ENCODE measurements around the gene KCNC2. TPM values are rescaled to one million over a fixed set of nuclear protein-coding genes. Genes with fewer than 3 reads are reported as not detected.

KCNC2 gene
- total RNA-seq, 4 donors from 2014 or later: 0.17 to 0.19 TPM; not detected in 2

DNA sequence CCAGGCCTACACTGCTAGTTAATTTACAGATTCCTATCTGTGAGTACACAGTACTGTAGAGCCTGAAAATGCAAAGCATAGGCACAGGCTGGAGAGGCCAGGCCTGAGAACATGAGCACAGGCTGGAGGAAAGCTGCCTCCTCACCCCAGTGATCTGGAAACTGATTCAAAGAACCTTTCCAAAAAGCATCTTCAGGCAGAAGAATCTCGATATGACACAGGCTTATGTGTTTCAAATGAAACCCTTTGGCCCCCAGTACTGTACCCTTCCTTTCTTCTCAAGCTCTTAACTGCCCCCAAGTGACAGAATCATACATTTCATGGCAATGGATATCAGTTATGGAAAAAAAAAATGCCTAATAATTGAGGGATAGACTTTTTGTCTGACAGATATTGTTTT is 122.0 kb downstream of the KCNC2 start:
- Histone ChIP-seq H3K36me3 (no peaks in the 10 kb centered on the region), H3K27me3 (no peaks in the 10 kb centered on the region), H3K4me1 (no peaks in the 10 kb centered on the region), H3K9me3 (no peaks in the 10 kb centered on the region), H3K27ac (replicated peaks in 1 of 4) (no peak overlapping the region), H3K4me3 (no peak overlapping the region)
- no peak for DNase-seq (ENCODE audit: extremely low spot score)
- TF ChIP-seq POLR2AphosphoS5 (IDR thresholded peaks at IDR 0.05): no peak
- no peak for TF ChIP-seq POLR2A (IDR thresholded peaks at IDR 0.05; ENCODE audit: low read depth)
- TF ChIP-seq EP300 (IDR thresholded peaks at IDR 0.05): no peak
- TF ChIP-seq, protein P1, sequence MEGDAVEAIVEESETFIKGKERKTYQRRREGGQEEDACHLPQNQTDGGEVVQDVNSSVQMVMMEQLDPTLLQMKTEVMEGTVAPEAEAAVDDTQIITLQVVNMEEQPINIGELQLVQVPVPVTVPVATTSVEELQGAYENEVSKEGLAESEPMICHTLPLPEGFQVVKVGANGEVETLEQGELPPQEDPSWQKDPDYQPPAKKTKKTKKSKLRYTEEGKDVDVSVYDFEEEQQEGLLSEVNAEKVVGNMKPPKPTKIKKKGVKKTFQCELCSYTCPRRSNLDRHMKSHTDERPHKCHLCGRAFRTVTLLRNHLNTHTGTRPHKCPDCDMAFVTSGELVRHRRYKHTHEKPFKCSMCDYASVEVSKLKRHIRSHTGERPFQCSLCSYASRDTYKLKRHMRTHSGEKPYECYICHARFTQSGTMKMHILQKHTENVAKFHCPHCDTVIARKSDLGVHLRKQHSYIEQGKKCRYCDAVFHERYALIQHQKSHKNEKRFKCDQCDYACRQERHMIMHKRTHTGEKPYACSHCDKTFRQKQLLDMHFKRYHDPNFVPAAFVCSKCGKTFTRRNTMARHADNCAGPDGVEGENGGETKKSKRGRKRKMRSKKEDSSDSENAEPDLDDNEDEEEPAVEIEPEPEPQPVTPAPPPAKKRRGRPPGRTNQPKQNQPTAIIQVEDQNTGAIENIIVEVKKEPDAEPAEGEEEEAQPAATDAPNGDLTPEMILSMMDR (IDR thresholded peaks at IDR 0.05): no peak
- WGBS: 62% methylated on average over 1 of the region's 1 CpG
- intact Hi-C loops (cut with DNase I): no loop called here

DNA sequence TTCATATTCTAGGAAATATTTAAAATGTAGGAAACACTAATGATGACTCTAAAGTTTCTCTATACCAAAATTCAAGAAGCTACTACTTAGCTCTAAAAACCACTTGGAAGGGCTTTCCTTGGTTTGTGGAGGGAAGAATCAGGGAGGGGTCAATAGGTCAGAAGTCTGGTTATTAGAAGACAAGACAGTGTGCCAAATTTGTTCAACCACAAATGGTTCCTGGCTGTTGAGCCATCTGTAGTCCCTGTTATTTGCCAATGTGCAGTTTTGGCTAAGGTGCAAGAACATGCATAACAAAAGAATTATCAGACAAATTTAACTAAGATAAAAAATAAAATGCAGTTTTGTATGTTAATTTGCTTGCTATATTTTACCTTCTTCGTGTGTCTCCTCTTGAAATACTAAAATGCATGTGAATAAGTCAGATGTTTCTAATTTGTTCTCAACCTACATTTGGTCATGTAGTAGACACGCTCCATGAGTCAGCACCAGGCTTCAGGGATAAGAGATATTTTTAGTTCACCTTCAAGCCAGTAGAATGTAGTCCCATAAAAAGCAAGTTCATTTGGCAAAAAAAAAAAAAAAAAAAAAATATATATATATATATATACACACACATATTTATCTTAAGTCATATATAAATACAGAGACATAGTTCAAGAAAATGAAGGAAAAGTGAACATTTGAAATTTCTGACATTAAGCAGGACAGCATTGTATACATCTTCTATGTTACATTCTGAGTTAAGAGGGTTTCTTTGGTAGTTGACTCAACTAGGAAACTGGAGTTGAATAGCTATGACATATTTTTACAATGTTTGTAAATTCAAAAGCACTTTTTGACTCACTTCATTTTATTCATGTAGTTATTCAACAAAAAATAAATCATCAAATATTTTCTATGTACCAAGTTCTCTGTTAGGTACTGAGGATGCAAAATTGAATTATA is 123.3 kb downstream of the KCNC2 start:
- H3K4me3 ChIP-seq: no peak overlapping the region
- H3K9me3 ChIP-seq: no peaks in the 10 kb centered on the region
- TF ChIP-seq POLR2A (IDR thresholded peaks at IDR 0.05; ENCODE audit: low read depth) (no peak), POLR2AphosphoS5 (IDR thresholded peaks at IDR 0.05) (no peak), EP300 (IDR thresholded peaks at IDR 0.05) (no peak)
- TF ChIP-seq, protein P1 (IDR thresholded peaks at IDR 0.05): no peak
- no peaks in the 10 kb centered on the region for H3K4me1 ChIP-seq
- 52% methylated on average over 2 of the region's 2 CpGs for WGBS
- H3K27me3 ChIP-seq: no peaks in the 10 kb centered on the region
- intact Hi-C loops (cut with DNase I): no loop called here
- no peaks in the 10 kb centered on the region for H3K36me3 ChIP-seq
- DNase-seq (ENCODE audit: extremely low spot score): no peak
- no peak overlapping the region for H3K27ac ChIP-seq (replicated peaks in 1 of 4)

DNA sequence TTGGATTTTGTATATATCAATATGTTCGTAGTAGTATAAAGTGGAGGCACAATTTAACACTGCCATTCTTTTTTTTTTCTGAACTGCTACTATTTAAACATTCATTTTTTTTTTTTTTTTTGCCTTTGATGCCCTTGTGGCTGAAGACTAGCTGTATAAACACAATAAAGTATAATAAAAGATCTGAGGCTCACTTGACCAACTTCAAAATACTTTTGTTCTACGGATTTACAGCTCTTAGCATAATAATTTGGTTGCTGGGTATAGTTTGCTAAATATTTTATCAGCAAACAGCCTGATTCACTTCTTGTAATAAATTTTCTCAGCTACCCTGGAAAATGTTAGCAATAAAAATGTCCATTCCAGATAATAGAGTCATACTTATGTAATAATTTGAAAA is 128.3 kb downstream of the KCNC2 start:
- Histone ChIP-seq H3K9me3 (no peaks in the 10 kb centered on the region), H3K27me3 (no peaks in the 10 kb centered on the region), H3K27ac (replicated peaks in 1 of 4) (no peak overlapping the region), H3K4me3 (no peak overlapping the region), H3K36me3 (no peaks in the 10 kb centered on the region), H3K4me1 (no peaks in the 10 kb centered on the region)
- intact Hi-C loops (cut with DNase I): no loop called here
- WGBS: 43% methylated on average over 2 of the region's 2 CpGs
- DNase-seq (ENCODE audit: extremely low spot score): no peak
- TF ChIP-seq POLR2A (IDR thresholded peaks at IDR 0.05; ENCODE audit: low read depth): no peak

DNA sequence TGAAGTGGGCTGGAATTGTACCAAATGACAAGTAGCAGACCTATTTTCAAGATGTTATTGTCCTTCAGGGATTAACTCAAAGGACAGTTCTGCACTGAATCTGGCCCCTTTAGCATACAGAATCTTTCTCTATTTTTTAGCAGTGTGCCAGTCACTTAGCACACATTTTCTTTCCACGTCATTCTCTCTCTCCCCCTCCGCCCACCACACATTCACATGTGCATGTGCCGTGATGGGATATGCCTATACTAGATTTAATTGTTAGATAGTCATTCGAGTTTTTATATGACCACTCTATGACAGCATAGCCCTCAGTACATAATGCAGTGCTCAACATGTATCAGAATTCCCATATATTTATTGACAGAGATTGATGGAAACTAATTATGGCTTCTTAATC is 129.1 kb downstream of the KCNC2 start:
- Histone ChIP-seq H3K4me1 (no peaks in the 10 kb centered on the region), H3K36me3 (no peaks in the 10 kb centered on the region), H3K27ac (replicated peaks in 1 of 4) (no peak overlapping the region), H3K9me3 (no peaks in the 10 kb centered on the region), H3K27me3 (no peaks in the 10 kb centered on the region), H3K4me3 (no peak overlapping the region)
- no peak for DNase-seq (ENCODE audit: extremely low spot score)
- TF ChIP-seq EP300 (IDR thresholded peaks at IDR 0.05): no peak
- TF ChIP-seq, protein P1 (IDR thresholded peaks at IDR 0.05): no peak
- no peak for TF ChIP-seq POLR2A (IDR thresholded peaks at IDR 0.05; ENCODE audit: low read depth)
- TF ChIP-seq POLR2AphosphoS5 (IDR thresholded peaks at IDR 0.05): no peak
- WGBS: 82% methylated on average over 4 of the region's 4 CpGs
- intact Hi-C loops (cut with DNase I): no loop called here

DNA sequence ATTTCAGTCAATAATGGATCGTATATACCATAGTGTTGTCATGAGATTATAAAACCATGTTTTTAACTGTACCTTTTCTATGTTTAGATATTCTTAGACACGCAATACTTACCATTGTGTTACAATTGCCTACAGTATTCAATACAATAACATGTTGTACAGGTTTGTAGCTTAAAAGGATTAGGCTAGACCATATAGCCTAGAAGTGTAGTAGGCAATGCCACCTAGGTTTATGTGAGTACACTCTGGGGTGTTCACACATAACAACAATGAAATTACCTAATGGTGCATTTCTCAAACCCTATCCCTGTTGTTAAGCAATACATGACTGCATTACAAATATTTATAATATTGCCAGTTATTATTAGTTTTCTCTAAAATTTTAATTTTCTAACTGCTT is 144.2 kb downstream of the KCNC2 start:
- Histone ChIP-seq H3K27ac (replicated peaks in 1 of 4) (no peak overlapping the region), H3K9me3 (no peaks in the 10 kb centered on the region), H3K27me3 (no peaks in the 10 kb centered on the region), H3K36me3 (no peaks in the 10 kb centered on the region), H3K4me3 (no peak overlapping the region), H3K4me1 (no peaks in the 10 kb centered on the region)
- TF ChIP-seq, protein P1 (IDR thresholded peaks at IDR 0.05): no peak
- TF ChIP-seq EP300 (IDR thresholded peaks at IDR 0.05): no peak
- no peak for TF ChIP-seq POLR2A (IDR thresholded peaks at IDR 0.05; ENCODE audit: low read depth)
- no peak for TF ChIP-seq POLR2AphosphoS5 (IDR thresholded peaks at IDR 0.05)
- no peak for DNase-seq (ENCODE audit: extremely low spot score)
- intact Hi-C loops (cut with DNase I): no loop called here
- WGBS: 78% methylated on average over 2 of the region's 2 CpGs
